GM18502 (cell line): ENCODE results near the gene TLR10.
"Not testable (repeated sequence)": the region's sequence is repeated elsewhere in the genome, so short reads cannot be mapped to it uniquely, and the experiment has no call there.

Source experiments
- ATAC-seq: cut with Tn5 transposase; IDR thresholded peaks from one replicate; pipeline ENCODE4 v1.9.1; 2021; ENCODE audit warnings: mild to moderate bottlenecking; ENCODE audit not compliant: unreplicated experiment, poor library complexity

Gene TLR10

GRCh38 chr4:38802561-38803355 is 20.0 kb upstream of the TLR10 start:
- ATAC-seq, result no peak

- ATAC-seq, result no peak
These were observed 18.2 kb upstream of the TLR10 start for GRCh38 chr4:38800961-38801450.

GRCh38 chr4:38800366-38800765 is 17.6 kb upstream of the TLR10 start:
- ATAC-seq, result no peak

GRCh38 chr4:38795087-38795486 is 12.3 kb upstream of the TLR10 start:
- no peak for ATAC-seq

- ATAC-seq, result no peak
These were observed 11.3 kb upstream of the TLR10 start for GRCh38 chr4:38794051-38794450.

GRCh38 chr4:38791010-38791409 is 8.2 kb upstream of the TLR10 start:
- ATAC-seq, result no peak

- ATAC-seq, result no peak
These were observed 5.5 kb upstream of the TLR10 start for GRCh38 chr4:38788317-38788716.

- no peak for ATAC-seq
These were observed 4.9 kb upstream of the TLR10 start for GRCh38 chr4:38787693-38788092.

- ATAC-seq, result peak; percentile 76
These were observed 3.2 kb upstream of the TLR10 start for GRCh38 chr4:38785901-38786402.

- ATAC-seq, result no peak
These were observed 2.4 kb upstream of the TLR10 start for GRCh38 chr4:38785041-38785790.

- no peak for ATAC-seq
These were observed 1.4 kb upstream of the TLR10 start for GRCh38 chr4:38784141-38784540.

GRCh38 chr4:38783109-38783460 is 295 bp upstream of the TLR10 start:
- no peak for ATAC-seq

GRCh38 chr4:38781854-38782261 is 932 bp downstream of the TLR10 start:
- peak; percentile 33 for ATAC-seq

- no peak for ATAC-seq
These were observed 1.8 kb downstream of the TLR10 start for GRCh38 chr4:38780833-38781484.

- ATAC-seq, result no peak
These were observed 3.0 kb downstream of the TLR10 start for GRCh38 chr4:38779790-38780189.

- not testable (repeated sequence) for ATAC-seq
These were observed 4.9 kb downstream of the TLR10 start for GRCh38 chr4:38777925-38778324.

GRCh38 chr4:38775326-38775725 is 7.5 kb downstream of the TLR10 start:
- no peak for ATAC-seq

GRCh38 chr4:38774181-38774955 is 8.4 kb downstream of the TLR10 start:
- no peak for ATAC-seq

- ATAC-seq, result not testable (repeated sequence)
These were observed 12.5 kb downstream of the TLR10 start for GRCh38 chr4:38770281-38770680.

- no peak for ATAC-seq
These were observed 12.9 kb downstream of the TLR10 start for GRCh38 chr4:38769857-38770256.
